Liver (tissue), 2 donors: Measurements from ENCODE around the gene SLC27A4.

Experiments used
- TF ChIP-seq, protein P1 (sequence below): IDR thresholded peaks from 2 replicates; pipeline ENCODE4 v1.6.1; 2016; ENCODE audit warnings: antibody characterized with exemption
- TF ChIP-seq, protein P2 (sequence below): IDR thresholded peaks from 2 replicates; pipeline ENCODE4 v1.6.1; 2016; ENCODE audit warnings: antibody characterized with exemption, mild to moderate bottlenecking
- TF ChIP-seq, protein P3 (sequence below): fragments of 150-350 bp; IDR thresholded peaks from 2 replicates; pipeline ENCODE4 v1.5.1; 2017; ENCODE audit warnings: improper control_type of control experiment, low read depth, low read length; ENCODE audit not compliant: missing input control
- donor health status: healthy.

DNA sequence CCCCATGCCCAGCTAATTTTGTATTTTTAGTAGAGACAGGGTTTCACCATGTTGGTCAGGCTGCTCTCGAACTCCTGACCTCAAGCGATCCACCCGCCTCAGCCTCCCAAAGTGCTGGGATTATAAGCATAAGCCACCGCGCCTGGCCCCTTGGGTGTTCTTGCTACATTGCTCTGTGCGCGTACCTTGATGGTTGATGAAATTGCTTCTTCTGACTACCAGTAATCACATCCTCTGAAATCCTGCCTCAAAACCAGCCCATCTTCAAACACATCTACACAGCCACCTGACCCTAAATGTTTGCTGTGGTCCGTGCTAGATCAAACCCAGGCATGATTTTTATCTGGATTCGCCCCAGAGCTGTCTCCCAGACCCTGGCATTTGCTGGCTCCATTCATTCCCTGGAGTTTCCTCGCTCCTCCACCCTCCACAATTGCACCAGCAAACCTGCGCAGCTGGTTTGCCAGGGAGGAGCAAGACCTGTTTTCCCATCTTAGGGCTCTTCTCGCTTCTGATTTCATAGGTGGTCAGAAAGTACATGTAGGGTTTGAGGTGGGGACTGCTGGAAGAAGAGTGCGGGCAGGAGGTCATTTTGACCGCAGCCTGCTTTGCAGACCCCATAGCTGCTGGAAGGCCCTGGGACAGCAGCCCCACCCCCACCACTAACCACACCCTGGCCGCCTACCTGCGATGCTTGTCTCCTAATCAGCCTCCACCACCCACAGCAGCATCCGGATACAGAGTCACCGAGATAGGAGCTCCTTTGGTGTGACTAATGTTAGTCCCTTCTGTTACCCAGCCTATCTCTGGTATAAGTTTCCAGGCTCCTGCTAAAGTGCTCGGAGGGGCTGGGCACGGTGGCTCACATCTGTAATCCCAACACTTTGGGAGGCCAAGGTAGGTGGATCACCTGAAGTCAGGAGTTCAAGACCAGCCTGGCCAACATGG is 41.5 kb upstream of the SLC27A4 start:
- TF ChIP-seq, protein P1, sequence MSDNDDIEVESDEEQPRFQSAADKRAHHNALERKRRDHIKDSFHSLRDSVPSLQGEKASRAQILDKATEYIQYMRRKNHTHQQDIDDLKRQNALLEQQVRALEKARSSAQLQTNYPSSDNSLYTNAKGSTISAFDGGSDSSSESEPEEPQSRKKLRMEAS: no peak
- TF ChIP-seq, protein P2, sequence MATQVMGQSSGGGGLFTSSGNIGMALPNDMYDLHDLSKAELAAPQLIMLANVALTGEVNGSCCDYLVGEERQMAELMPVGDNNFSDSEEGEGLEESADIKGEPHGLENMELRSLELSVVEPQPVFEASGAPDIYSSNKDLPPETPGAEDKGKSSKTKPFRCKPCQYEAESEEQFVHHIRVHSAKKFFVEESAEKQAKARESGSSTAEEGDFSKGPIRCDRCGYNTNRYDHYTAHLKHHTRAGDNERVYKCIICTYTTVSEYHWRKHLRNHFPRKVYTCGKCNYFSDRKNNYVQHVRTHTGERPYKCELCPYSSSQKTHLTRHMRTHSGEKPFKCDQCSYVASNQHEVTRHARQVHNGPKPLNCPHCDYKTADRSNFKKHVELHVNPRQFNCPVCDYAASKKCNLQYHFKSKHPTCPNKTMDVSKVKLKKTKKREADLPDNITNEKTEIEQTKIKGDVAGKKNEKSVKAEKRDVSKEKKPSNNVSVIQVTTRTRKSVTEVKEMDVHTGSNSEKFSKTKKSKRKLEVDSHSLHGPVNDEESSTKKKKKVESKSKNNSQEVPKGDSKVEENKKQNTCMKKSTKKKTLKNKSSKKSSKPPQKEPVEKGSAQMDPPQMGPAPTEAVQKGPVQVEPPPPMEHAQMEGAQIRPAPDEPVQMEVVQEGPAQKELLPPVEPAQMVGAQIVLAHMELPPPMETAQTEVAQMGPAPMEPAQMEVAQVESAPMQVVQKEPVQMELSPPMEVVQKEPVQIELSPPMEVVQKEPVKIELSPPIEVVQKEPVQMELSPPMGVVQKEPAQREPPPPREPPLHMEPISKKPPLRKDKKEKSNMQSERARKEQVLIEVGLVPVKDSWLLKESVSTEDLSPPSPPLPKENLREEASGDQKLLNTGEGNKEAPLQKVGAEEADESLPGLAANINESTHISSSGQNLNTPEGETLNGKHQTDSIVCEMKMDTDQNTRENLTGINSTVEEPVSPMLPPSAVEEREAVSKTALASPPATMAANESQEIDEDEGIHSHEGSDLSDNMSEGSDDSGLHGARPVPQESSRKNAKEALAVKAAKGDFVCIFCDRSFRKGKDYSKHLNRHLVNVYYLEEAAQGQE: no peak
- TF ChIP-seq, protein P3, sequence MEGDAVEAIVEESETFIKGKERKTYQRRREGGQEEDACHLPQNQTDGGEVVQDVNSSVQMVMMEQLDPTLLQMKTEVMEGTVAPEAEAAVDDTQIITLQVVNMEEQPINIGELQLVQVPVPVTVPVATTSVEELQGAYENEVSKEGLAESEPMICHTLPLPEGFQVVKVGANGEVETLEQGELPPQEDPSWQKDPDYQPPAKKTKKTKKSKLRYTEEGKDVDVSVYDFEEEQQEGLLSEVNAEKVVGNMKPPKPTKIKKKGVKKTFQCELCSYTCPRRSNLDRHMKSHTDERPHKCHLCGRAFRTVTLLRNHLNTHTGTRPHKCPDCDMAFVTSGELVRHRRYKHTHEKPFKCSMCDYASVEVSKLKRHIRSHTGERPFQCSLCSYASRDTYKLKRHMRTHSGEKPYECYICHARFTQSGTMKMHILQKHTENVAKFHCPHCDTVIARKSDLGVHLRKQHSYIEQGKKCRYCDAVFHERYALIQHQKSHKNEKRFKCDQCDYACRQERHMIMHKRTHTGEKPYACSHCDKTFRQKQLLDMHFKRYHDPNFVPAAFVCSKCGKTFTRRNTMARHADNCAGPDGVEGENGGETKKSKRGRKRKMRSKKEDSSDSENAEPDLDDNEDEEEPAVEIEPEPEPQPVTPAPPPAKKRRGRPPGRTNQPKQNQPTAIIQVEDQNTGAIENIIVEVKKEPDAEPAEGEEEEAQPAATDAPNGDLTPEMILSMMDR: no peak
